GM19099 (cell line): ENCODE results near the gene MEOX2.

Experiments used
- POLR2A ChIP-seq: IDR thresholded peaks from 3 replicates; pipeline ENCODE4 v1.6.1; 2011; ENCODE audit warnings: low read depth; ENCODE audit not compliant: insufficient read length; ENCODE audit errors: extremely low read depth

MEOX2 gene

GRCh38 chr7:15685358-15686294 is 857 bp downstream of the MEOX2 start:
- no peak for TF ChIP-seq POLR2A

GRCh38 chr7:15684871-15685270 is 1.6 kb downstream of the MEOX2 start:
- TF ChIP-seq POLR2A, result no peak

GRCh38 chr7:15684111-15684800 is 2.2 kb downstream of the MEOX2 start:
- TF ChIP-seq POLR2A, result no peak

- no peak for TF ChIP-seq POLR2A
Measured at GRCh38 chr7:15682751-15683245, 3.7 kb downstream of the MEOX2 start.

- TF ChIP-seq POLR2A, result no peak
Measured at GRCh38 chr7:15682111-15682510, 4.4 kb downstream of the MEOX2 start.

- TF ChIP-seq POLR2A, result no peak
Measured at GRCh38 chr7:15681631-15682030, 4.9 kb downstream of the MEOX2 start.

- TF ChIP-seq POLR2A, result no peak
Measured at GRCh38 chr7:15681186-15681585, 5.3 kb downstream of the MEOX2 start.

GRCh38 chr7:15680446-15680845 is 6.0 kb downstream of the MEOX2 start:
- no peak for TF ChIP-seq POLR2A

- TF ChIP-seq POLR2A, result no peak
Measured at GRCh38 chr7:15679306-15679705, 7.2 kb downstream of the MEOX2 start.

GRCh38 chr7:15678653-15679052 is 7.8 kb downstream of the MEOX2 start:
- TF ChIP-seq POLR2A, result no peak

- no peak for TF ChIP-seq POLR2A
Measured at GRCh38 chr7:15675379-15675778, 11.1 kb downstream of the MEOX2 start.

- no peak for TF ChIP-seq POLR2A
Measured at GRCh38 chr7:15674586-15674985, 11.9 kb downstream of the MEOX2 start.

GRCh38 chr7:15669443-15670090 is 16.9 kb downstream of the MEOX2 start:
- TF ChIP-seq POLR2A, result no peak

- TF ChIP-seq POLR2A, result no peak
Measured at GRCh38 chr7:15667991-15668390, 18.5 kb downstream of the MEOX2 start.

- no peak for TF ChIP-seq POLR2A
Measured at GRCh38 chr7:15662451-15662850, 24.0 kb downstream of the MEOX2 start.
